Measurements from ENCODE around the gene ZNF282. TPM values are rescaled to one million over a fixed set of nuclear protein-coding genes. Genes with fewer than 3 reads are reported as not detected.
A peak's percentile ranks its signal among the peaks of the same experiment; 100 is the strongest.

Gene ZNF282
- total RNA-seq, 1 donor from 2014 or later: 40.0 TPM

DNA sequence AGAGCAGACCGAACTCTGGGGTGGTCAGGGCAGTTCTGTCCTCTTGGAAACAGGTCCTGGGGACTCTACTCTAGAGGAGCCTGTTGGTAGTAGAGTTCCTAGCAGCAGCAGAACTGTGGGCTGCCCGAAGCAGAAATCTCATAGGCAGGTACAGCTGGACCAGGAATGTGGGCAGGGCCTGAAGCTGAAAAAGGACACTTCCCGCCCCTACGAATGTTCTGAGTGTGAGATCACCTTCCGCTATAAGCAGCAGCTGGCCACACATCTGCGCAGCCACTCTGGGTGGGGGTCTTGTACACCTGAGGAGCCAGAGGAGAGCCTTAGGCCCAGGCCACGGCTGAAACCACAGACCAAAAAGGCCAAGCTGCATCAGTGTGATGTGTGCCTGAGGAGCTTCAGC lies 58.3 kb downstream of the ZNF282 start:
- no peak overlapping the region for H3K4me3 Mint-ChIP-seq (ENCODE audit: unreplicated experiment)
- TF ChIP-seq, protein P1, sequence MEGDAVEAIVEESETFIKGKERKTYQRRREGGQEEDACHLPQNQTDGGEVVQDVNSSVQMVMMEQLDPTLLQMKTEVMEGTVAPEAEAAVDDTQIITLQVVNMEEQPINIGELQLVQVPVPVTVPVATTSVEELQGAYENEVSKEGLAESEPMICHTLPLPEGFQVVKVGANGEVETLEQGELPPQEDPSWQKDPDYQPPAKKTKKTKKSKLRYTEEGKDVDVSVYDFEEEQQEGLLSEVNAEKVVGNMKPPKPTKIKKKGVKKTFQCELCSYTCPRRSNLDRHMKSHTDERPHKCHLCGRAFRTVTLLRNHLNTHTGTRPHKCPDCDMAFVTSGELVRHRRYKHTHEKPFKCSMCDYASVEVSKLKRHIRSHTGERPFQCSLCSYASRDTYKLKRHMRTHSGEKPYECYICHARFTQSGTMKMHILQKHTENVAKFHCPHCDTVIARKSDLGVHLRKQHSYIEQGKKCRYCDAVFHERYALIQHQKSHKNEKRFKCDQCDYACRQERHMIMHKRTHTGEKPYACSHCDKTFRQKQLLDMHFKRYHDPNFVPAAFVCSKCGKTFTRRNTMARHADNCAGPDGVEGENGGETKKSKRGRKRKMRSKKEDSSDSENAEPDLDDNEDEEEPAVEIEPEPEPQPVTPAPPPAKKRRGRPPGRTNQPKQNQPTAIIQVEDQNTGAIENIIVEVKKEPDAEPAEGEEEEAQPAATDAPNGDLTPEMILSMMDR (IDR thresholded peaks at IDR 0.05; ENCODE audit: unreplicated experiment): no peak
- no peak overlapping the region for H3K27ac Mint-ChIP-seq (ENCODE audit: unreplicated experiment)
- DNase-seq (ENCODE audit: low spot score): no peak
- no peaks in the 10 kb centered on the region for H3K9me3 Mint-ChIP-seq (ENCODE audit: unreplicated experiment)
- H3K36me3 Mint-ChIP-seq (ENCODE audit: low read depth, unreplicated experiment): peaks cover 19% of the 10 kb centered on the region
- peaks cover 6% of the 10 kb centered on the region for H3K4me1 Mint-ChIP-seq (ENCODE audit: unreplicated experiment)
- H3K27me3 Mint-ChIP-seq (ENCODE audit: unreplicated experiment): peaks cover 3% of the 10 kb centered on the region

DNA sequence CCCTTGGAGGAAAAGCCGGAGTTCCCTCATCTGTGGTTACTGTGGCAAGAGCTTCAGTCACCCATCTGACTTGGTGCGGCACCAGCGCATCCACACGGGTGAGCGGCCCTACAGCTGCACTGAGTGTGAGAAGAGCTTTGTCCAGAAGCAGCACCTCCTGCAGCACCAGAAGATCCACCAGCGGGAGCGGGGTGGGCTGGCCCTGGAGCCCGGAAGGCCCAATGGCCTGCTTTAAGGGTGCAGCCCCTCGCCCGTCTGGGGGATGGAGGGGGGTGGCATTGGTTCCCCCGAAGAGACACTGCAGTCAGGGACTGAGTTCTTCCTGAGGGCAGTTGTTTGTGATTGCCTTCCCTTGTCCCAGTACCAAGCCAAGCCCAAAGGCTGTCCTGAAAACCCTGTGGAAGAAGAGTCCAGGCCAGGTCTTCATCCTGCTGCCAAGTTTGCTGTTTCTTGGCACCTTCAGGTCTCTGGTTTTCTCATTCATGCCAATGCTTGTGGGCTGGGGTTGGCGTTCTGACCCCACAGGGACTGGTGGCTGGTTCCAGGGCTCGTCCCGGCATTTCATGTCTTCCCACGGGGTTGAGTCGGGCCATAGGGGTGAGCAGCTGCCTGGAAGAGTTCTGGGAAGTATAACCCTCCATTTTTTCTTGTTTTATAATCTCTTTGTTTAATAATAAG lies 59.0 kb downstream of the ZNF282 start:
- no peak for DNase-seq (ENCODE audit: low spot score)
- H3K4me3 Mint-ChIP-seq (ENCODE audit: unreplicated experiment): no peak overlapping the region
- TF ChIP-seq, protein P1 (IDR thresholded peaks at IDR 0.05; ENCODE audit: unreplicated experiment): no peak
- no peak overlapping the region for H3K27ac Mint-ChIP-seq (ENCODE audit: unreplicated experiment)
- peaks cover 19% of the 10 kb centered on the region for H3K36me3 Mint-ChIP-seq (ENCODE audit: low read depth, unreplicated experiment)
- H3K4me1 Mint-ChIP-seq (ENCODE audit: unreplicated experiment): peaks cover 6% of the 10 kb centered on the region
- H3K27me3 Mint-ChIP-seq (ENCODE audit: unreplicated experiment): peaks cover 3% of the 10 kb centered on the region
- H3K9me3 Mint-ChIP-seq (ENCODE audit: unreplicated experiment): no peaks in the 10 kb centered on the region

DNA sequence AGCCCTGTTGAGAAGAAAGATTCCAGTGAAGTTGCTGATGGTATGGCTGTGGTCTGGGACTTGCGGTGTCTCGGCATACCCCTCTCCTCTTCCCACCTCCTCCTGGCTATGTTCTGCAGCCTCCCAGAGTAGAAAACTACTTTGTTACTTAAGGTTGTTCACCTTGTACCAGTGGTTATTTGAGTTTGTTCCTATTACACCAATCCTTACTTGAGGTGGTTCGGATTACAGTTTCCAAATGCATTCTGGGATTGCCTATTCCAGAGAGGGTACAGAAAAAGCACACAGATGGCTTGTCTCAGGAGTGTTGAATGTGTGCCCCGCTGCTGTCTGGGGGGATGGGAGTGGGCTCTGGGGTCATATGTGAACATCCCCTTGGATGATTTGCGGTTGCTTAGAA lies 59.8 kb downstream of the ZNF282 start:
- Mint-ChIP-seq H3K4me1 (ENCODE audit: unreplicated experiment) (peaks cover 6% of the 10 kb centered on the region), H3K27ac (ENCODE audit: unreplicated experiment) (no peak overlapping the region), H3K27me3 (ENCODE audit: unreplicated experiment) (peaks cover 3% of the 10 kb centered on the region)

DNA sequence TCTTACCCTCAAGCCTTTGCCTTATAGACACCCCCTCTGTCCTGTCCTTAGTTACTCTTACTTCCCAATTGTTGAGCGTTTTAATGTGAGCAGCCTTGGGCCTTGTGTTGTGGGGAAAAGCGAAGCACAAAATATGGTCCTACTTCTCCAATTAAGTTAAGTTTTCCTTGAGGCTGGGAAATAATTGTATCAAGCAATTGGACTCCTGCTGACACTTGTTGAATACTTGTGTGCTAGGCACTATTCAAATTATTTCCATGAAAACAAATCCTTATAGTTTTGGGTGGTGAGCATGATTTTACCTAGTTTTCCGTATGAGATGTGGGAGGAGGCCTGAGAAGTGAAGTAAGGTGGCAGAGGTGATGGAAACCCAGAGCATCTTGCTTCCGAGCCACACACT lies 61.2 kb downstream of the ZNF282 start:
- H3K4me3 Mint-ChIP-seq (ENCODE audit: unreplicated experiment): peak overlapping the region; percentile 24
- peaks cover 7% of the 10 kb centered on the region for H3K27me3 Mint-ChIP-seq (ENCODE audit: unreplicated experiment)
- H3K4me1 Mint-ChIP-seq (ENCODE audit: unreplicated experiment): peaks cover 6% of the 10 kb centered on the region
- DNase-seq (ENCODE audit: low spot score): no peak
- H3K9me3 Mint-ChIP-seq (ENCODE audit: unreplicated experiment): no peaks in the 10 kb centered on the region
- TF ChIP-seq, protein P1 (IDR thresholded peaks at IDR 0.05; ENCODE audit: unreplicated experiment): no peak
- H3K36me3 Mint-ChIP-seq (ENCODE audit: low read depth, unreplicated experiment): peaks cover 19% of the 10 kb centered on the region
- no peak overlapping the region for H3K27ac Mint-ChIP-seq (ENCODE audit: unreplicated experiment)

More for the DNA sequence above, 59.8 kb downstream of the ZNF282 start:
- DNase-seq (ENCODE audit: low spot score): no peak
- Mint-ChIP-seq H3K9me3 (ENCODE audit: unreplicated experiment) (no peaks in the 10 kb centered on the region), H3K36me3 (ENCODE audit: low read depth, unreplicated experiment) (peaks cover 19% of the 10 kb centered on the region), H3K4me3 (ENCODE audit: unreplicated experiment) (peak overlapping the region; percentile 34)
- TF ChIP-seq, protein P1 (IDR thresholded peaks at IDR 0.05; ENCODE audit: unreplicated experiment): no peak

DNA sequence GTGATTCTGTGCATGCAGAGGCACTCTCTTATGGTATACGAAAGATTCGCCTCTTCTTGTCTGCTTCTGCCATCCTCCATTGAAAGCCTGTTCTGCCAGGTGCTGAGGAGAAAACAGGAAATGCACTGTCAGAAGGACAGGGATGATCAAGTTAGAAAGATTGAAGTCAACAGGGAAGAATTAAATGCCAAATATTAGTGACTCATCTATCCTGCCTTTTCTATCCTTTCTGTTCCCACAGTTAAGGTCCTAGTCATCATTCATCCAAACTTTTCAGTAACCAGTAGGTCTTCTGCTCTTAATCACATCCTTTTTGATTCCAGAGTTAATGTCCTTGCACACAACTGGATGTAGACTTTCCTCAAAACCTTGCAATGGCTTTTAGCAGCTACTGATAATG lies 61.8 kb downstream of the ZNF282 start:
- H3K4me1 Mint-ChIP-seq (ENCODE audit: unreplicated experiment): peaks cover 6% of the 10 kb centered on the region
- TF ChIP-seq, protein P1 (IDR thresholded peaks at IDR 0.05; ENCODE audit: unreplicated experiment): no peak
- H3K27ac Mint-ChIP-seq (ENCODE audit: unreplicated experiment): no peak overlapping the region
- DNase-seq (ENCODE audit: low spot score): no peak
- H3K4me3 Mint-ChIP-seq (ENCODE audit: unreplicated experiment): no peak overlapping the region
- H3K9me3 Mint-ChIP-seq (ENCODE audit: unreplicated experiment): no peaks in the 10 kb centered on the region
- peaks cover 15% of the 10 kb centered on the region for H3K36me3 Mint-ChIP-seq (ENCODE audit: low read depth, unreplicated experiment)
- H3K27me3 Mint-ChIP-seq (ENCODE audit: unreplicated experiment): peaks cover 7% of the 10 kb centered on the region

All from endothelial cell (in vitro differentiated cells).